Sigmoid colon (tissue), 4 donors: ENCODE data around the gene BCL2L1.

Source experiments
- CTCF ChIP-seq, 4 experiments: fragments of 450-650 bp in 3 of 4; fragments of 200-600 bp in 1 of 4; IDR thresholded peaks; one replicate each; pipeline ENCODE4 v1.5.1; 2016 to 2019; ENCODE audit warnings: antibody characterized with exemption in 4 of 4, mild to moderate bottlenecking in 3 of 4, moderate library complexity in 2 of 4
- EP300 ChIP-seq, 4 donors: sonication (generic); formaldehyde crosslinking; IDR thresholded peaks; one replicate each; pipeline ENCODE4 v1.6.1; 2017; ENCODE audit warnings: antibody characterized with exemption in 4 of 4
- POLR2A ChIP-seq, 2 donors: fragments of 450-650 bp; IDR thresholded peaks; one replicate each; pipeline ENCODE4 v1.6.1; 2016; ENCODE audit warnings: antibody characterized with exemption in 2 of 2, mild to moderate bottlenecking in 2 of 2, moderate library complexity in 2 of 2

- TF ChIP-seq CTCF (IDR thresholded peaks at IDR 0.05) (no peak), POLR2A (IDR thresholded peaks at IDR 0.05) (no peak), EP300 (IDR thresholded peaks at IDR 0.05) (no peak)
These were observed 102.4 kb downstream of the BCL2L1 start for GRCh38 chr20:31620246-31620645.
